ENCODE results near the gene HHIPL1.

HHIPL1 gene

GRCh38 chr14:99662846-99663245 is 17.9 kb downstream of the HHIPL1 start:
- DNase-seq = no peak

- DNase-seq = no peak
Observed at GRCh38 chr14:99663386-99664057, 18.6 kb downstream of the HHIPL1 start.

- no peak for DNase-seq
Observed at GRCh38 chr14:99664058-99664936, 19.4 kb downstream of the HHIPL1 start.

GRCh38 chr14:99664937-99665273 is 20.0 kb downstream of the HHIPL1 start:
- no peak for DNase-seq

GRCh38 chr14:99666533-99666932 is 21.6 kb downstream of the HHIPL1 start:
- DNase-seq = no peak

GRCh38 chr14:99667045-99667444 is 22.1 kb downstream of the HHIPL1 start:
- no peak for DNase-seq

GRCh38 chr14:99667821-99668220 is 22.9 kb downstream of the HHIPL1 start:
- DNase-seq = no peak

GRCh38 chr14:99668307-99669295 is 23.7 kb downstream of the HHIPL1 start:
- DNase-seq = no peak

GRCh38 chr14:99670361-99671234 is 25.7 kb downstream of the HHIPL1 start:
- DNase-seq = no peak

- no peak for DNase-seq
Observed at GRCh38 chr14:99671235-99672224, 26.6 kb downstream of the HHIPL1 start.

- no peak for DNase-seq
Observed at GRCh38 chr14:99672506-99673304, 27.8 kb downstream of the HHIPL1 start.

GRCh38 chr14:99673305-99674063 is 28.6 kb downstream of the HHIPL1 start:
- no peak for DNase-seq

GRCh38 chr14:99674064-99674650 is 29.2 kb downstream of the HHIPL1 start:
- DNase-seq = no peak

GRCh38 chr14:99674776-99675381 is 29.9 kb downstream of the HHIPL1 start:
- no peak for DNase-seq

GRCh38 chr14:99675382-99675835 is 30.5 kb downstream of the HHIPL1 start:
- DNase-seq = no peak

GRCh38 chr14:99675951-99676350 is 31.0 kb downstream of the HHIPL1 start:
- no peak for DNase-seq

- DNase-seq = no peak
Observed at GRCh38 chr14:99676657-99677056, 31.7 kb downstream of the HHIPL1 start.
